Retinal pigment epithelial cell (primary cell): ENCODE results near the gene C6orf15.

Experiments used
- DNase-seq: peaks from one replicate; pipeline ENCODE4 v3.0.0-alpha.2; 2010; ENCODE audit warnings: low read depth
- H3K4me3 ChIP-seq: 2 replicates; pipeline ENCODE4 v1.5.1; 2011; ENCODE audit warnings: mild to moderate bottlenecking, low read length, control low read depth, moderate library complexity
- TF ChIP-seq, protein P1 (sequence below): conservative IDR thresholded peaks from 2 replicates; pipeline ENCODE4 v1.5.1; 2011; ENCODE audit warnings: low read depth, low read length, control low read depth, inconsistent platforms

C6orf15 gene

DNA sequence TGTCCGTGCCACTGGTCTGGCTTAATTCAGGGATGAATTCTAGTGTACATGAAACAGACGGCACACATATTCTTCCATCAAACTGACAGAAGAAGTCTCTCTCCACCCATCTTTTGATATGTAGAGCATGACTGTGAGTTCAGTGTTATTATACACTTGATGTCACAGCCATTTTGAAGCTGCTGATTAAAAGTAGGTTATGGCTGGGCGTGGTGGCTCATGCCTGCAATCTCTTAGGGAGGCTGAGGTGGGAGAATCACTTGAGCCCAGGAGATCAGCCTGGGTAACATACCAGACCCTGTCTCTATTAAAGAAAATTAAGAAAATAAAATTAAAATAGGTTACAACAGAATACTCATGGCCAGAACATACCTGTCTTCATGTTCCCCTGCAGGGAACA, 20.7 kb downstream of the C6orf15 start:
- no peak for DNase-seq
- TF ChIP-seq, protein P1, sequence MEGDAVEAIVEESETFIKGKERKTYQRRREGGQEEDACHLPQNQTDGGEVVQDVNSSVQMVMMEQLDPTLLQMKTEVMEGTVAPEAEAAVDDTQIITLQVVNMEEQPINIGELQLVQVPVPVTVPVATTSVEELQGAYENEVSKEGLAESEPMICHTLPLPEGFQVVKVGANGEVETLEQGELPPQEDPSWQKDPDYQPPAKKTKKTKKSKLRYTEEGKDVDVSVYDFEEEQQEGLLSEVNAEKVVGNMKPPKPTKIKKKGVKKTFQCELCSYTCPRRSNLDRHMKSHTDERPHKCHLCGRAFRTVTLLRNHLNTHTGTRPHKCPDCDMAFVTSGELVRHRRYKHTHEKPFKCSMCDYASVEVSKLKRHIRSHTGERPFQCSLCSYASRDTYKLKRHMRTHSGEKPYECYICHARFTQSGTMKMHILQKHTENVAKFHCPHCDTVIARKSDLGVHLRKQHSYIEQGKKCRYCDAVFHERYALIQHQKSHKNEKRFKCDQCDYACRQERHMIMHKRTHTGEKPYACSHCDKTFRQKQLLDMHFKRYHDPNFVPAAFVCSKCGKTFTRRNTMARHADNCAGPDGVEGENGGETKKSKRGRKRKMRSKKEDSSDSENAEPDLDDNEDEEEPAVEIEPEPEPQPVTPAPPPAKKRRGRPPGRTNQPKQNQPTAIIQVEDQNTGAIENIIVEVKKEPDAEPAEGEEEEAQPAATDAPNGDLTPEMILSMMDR, result no peak

DNA sequence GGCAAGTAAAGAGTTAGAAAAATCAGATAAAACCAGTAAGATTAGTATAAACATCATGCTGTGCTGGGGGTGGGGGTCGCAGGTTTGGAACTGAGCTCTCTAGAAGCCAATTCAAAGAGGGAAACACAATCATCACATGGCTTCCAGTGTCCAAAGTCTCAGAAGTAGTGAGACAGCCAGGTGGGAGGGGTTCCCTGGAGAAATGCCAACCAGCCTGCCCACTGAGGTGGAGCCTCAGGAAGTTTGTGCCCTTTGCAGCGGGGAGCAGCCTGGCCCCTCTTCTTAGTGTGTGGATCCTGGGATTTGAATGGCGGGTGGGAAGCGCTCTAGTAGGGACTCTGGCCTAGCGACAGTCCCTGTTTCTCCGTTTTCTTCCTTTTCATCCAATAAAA, 21.4 kb downstream of the C6orf15 start:
- TF ChIP-seq, protein P1, result no peak
- no peak overlapping the region for H3K4me3 ChIP-seq
- DNase-seq, result no peak

More for the DNA sequence above, 20.7 kb downstream of the C6orf15 start:
- no peak overlapping the region for H3K4me3 ChIP-seq

DNA sequence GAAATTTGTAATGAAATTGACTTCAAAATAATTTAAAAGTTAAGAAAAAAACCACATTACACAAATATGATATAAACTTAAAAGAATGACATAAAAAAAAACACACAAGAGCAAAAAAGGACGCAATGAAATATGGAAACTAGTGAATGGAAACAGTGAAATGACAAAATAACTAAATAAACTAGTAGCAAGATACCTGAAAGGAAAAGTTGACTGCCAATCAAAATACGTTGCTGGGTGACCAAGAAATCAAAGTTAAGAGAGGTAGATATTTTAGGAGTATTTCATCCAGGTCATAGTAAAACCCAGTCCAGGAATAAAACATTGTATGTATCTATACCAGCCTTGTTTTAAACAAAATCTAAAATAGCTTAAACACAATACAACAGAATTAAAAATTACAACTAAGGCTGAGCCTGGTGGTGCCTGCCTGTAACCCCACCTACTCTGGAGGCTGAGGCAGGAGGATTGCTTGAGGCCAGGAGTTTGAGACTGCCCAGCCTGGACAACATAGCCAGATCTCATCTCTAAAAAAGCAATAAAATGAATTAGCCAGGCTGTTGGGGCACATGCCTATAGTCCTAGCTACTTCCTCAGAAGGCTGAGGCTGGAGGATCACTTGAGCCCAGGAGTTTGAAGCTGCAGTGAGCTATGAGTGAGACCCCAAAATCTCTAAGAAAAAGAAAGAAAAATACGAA, 22.0 kb downstream of the C6orf15 start:
- TF ChIP-seq, protein P1, result no peak
- no peak for DNase-seq
- H3K4me3 ChIP-seq, result no peak overlapping the region

DNA sequence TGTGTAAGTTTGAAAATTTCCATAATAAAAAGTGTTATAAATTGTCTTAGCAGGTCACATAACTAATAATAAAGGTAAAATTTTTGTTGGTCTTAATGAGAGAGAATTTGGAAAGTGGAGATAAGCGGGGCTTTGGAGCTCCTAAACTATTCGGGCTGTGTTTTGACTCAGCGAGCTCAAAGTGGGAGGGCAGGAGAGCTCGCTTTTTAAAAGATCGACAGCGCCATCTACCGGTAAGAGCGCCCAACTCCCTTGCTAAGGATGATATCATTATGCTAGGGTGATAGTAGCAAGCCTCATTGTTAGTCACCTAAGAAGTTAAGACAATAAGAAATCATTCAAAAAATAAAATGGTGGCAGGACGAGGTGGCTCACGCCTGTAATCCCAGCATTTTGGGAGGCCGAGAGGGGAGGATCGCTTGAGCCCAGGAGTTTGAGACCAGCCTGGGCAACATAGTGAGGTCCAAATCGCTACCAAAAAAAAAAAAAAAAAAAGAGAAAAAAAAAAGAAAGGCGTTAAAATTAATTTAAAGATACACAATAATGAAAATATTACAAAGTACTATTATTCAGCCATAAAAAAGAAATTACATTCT, 24.8 kb downstream of the C6orf15 start:
- H3K4me3 ChIP-seq, result no peak overlapping the region
- DNase-seq, result no peak
- TF ChIP-seq, protein P1, result peak; percentile 74

DNA sequence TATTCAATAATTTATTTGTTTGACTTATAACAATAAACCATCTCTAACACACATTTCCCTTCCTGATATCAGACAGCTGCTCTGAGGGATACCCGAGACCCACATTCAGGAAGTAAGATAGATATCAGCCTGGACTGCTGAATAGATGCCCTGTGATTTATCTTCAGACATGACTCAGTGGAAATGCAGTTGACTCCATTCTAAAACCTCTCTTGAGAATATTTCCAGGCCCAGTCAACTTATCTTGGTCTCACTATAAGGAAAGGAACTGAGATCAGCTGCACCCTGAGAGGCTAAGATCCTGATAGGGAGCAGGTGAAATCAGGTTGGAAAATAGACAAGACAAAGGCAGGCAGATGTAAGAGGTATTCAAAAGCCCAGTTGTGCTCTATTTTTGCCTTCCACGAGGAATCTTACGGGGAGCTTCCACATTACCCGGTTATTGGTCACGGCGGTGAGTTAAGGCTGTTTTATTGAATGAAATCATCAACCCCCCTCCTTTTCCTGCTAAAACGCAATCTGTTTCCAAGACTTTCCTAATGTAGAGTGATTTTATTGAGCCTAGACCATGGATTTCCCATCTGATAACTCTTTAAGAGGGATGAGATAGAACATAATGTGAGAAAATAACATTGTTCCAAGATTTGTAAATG, 25.5 kb downstream of the C6orf15 start:
- no peak overlapping the region for H3K4me3 ChIP-seq
- no peak for DNase-seq

DNA sequence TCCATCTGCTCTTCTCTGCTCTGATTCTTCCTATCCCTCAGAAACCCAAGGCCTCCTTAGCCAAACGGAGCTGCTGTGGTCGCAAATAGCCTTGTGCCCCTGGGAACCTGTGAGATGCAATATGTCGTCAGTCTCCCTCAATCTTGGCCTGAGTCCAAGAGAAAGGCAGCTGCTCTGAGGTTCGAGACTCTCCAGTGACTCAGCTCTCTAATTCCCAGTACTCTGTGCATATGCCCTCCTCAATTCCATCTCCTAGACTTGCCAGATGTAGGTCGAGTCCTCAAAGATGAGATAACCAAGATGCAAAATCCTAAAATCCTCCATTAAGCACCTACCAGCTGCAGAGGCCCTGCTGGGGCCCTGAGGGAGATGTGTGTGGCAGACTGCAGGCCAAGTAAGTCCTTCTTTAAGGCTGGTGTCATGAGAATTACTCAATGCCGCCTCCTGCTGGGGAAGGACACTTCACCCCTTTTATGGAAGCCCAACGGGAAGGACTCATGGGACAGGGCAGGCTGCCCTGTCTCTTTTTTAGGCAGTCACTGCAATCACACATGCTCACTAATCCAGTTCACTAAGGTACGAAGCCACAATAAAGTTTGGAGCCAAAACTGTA, 28.5 kb downstream of the C6orf15 start:
- no peak overlapping the region for H3K4me3 ChIP-seq
- TF ChIP-seq, protein P1, result peak; percentile 48
- DNase-seq, result no peak

More for the DNA sequence above, 25.5 kb downstream of the C6orf15 start:
- TF ChIP-seq, protein P1, result no peak

DNA sequence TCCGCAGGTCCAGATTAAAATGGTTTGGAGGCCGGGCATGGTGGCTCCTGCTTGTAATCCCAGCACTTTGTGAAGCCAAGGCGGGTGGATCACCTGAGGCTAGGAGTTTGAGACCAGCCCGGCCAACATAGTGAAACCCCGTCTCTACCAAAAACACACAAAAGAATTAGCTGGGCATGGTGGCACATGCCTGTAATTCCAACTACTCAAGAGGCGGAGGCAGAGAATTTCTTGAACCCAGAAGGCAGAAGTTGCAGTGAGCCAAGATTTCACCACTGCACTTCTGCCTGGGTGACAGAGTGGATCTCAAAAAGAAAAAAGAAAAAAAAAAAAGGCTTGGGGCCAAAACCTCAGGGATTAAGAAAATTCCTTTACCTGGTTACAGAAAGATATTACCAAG, 30.5 kb downstream of the C6orf15 start:
- TF ChIP-seq, protein P1, result no peak
- H3K4me3 ChIP-seq, result no peak overlapping the region
- DNase-seq, result no peak
